Aorta (tissue), 5 donors: ENCODE measurements around the gene ABCA7. TPM values are rescaled to one million over a fixed set of nuclear protein-coding genes. Genes with fewer than 3 reads are reported as not detected.
"Not testable (repeated sequence)": the region's sequence is repeated elsewhere in the genome, so short reads cannot be mapped to it uniquely, and the experiment has no call there.

Experiments used
- ATAC-seq: fragments of 200-7000 bp; cut with Tn5 transposase; one replicate; pipeline ENCODE4 v1.9.1; 2022; ENCODE audit warnings: moderate library complexity; ENCODE audit not compliant: low FRiP score
- DNase-seq, 2 donors: peaks; one replicate each; pipeline ENCODE4 v3.0.0-alpha.2; 2020
- H3K27ac ChIP-seq, 2 donors: one replicate each; pipeline ENCODE4 v1.5.1; 2013; ENCODE audit warnings: low read length in 2 of 2, mild to moderate bottlenecking in 2 of 2, moderate library complexity in 2 of 2, control low read depth in 1 of 2, inconsistent platforms in 1 of 2, low read depth in 1 of 2
- H3K27me3 ChIP-seq, 2 donors: one replicate each; pipeline ENCODE4 v1.6.1; 2013; ENCODE audit warnings: control low read depth in 1 of 2, low read length in 1 of 2, mild to moderate bottlenecking in 1 of 2, moderate library complexity in 1 of 2; ENCODE audit not compliant: insufficient read depth in 2 of 2, control insufficient read depth in 1 of 2
- H3K36me3 ChIP-seq, 2 donors: one replicate each; pipeline ENCODE4 v1.6.1; 2013; ENCODE audit warnings: control low read depth in 1 of 2, low read length in 1 of 2, mild to moderate bottlenecking in 1 of 2; ENCODE audit not compliant: insufficient read depth in 2 of 2, control insufficient read depth in 1 of 2
- H3K4me1 ChIP-seq, 2 donors: one replicate each; pipeline ENCODE4 v1.6.1; 2013; ENCODE audit warnings: low read length in 2 of 2, control low read depth in 1 of 2, mild to moderate bottlenecking in 1 of 2, moderate library complexity in 1 of 2; ENCODE audit not compliant: insufficient read depth in 2 of 2, control insufficient read depth in 1 of 2
- H3K4me3 ChIP-seq, 2 donors: one replicate each; pipeline ENCODE4 v1.5.1; 2013; ENCODE audit warnings: low read length in 2 of 2, control low read depth in 1 of 2, mild to moderate bottlenecking in 1 of 2
- H3K9me3 ChIP-seq: one replicate; pipeline ENCODE4 v1.6.1; 2013; ENCODE audit warnings: mild to moderate bottlenecking, low read length; ENCODE audit not compliant: control insufficient read depth
- WGBS, 2 donors: extraction: QIAGEN DNeasy Blood & Tissue Kit; methylation state at CpG; one replicate each; pipeline ENCODE4 v1.1.7; 2013; 5-methylcytosine and 5-hydroxymethylcytosine counted together
- intact Hi-C, 2 donors: fragments of 100-400 bp; cut with DNase I; formaldehyde crosslinking; loops; one replicate each; pipeline versions ENCODE4 v1.14.2 to v1.15.0; 2022
- polyA plus RNA-seq, 2 donors: library from polyadenylated mRNA; stranded (reverse); fragments of 200-250 nt; gene quantifications; one replicate each; pipeline ENCODE4 v1.2.3, GENCODE V29; 2013
- total RNA-seq, 2 donors: library from RNA; stranded (reverse); fragmentation: NEBNext Ultra II Directional; extraction: Animal tissue kit (Norgen Biotek cat#: 25700); gene quantifications; one replicate each; pipeline ENCODE4 v1.2.1, GENCODE V29; 2021
- donor health status: healthy with polysubstance abuse.
- donor health status: Bipolar disorder and iron deficiency.
- donor health status: DM: no; HTN: no; CAD: no.
- donor health status: DM: no; HTN: no; CAD: no.
- donor health status: DM: yes; HTN: yes; CAD: no.

The ABCA7 gene
- total and polyA plus RNA-seq, 4 donors = 1.9 to 20.6 (median 8.5) TPM

DNA sequence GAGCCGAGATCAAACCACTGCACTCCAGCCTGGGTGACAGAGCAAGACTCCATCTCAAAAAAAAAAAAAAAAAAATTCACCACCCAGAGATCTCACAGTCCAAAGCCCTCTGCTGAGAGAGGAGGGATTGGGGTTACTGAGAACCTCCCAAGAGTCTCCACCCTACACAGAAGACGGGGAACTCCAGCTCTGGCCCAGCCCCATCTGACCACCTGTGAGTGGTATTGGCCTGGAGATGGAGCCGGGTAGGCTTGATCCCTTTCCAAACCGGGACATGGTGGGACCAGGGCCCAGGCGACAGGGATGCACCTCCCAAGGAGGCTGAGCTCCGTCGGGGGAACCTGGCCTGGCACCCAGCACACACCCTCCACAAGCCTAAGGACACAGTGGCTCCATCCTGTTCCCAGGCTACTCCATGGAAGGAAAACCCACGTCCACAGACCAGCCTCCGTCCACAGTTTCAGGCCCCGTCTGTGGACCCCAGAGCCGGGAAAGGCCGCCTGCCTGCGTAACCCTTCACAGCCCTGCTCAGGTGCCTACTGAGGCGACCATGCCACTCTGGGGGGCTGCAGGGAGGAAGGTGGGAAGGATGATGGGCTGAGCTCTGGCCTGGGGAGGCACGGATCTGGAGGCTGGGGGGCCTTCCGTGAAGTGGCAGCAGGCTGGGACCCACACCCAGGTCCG, 20.8 kb upstream of the ABCA7 start:
- no peak overlapping the region for H3K27ac ChIP-seq
- ATAC-seq = no peak
- WGBS, 2 donors = 49 to 50% methylated on average over 17 of the region's 17 CpGs

DNA sequence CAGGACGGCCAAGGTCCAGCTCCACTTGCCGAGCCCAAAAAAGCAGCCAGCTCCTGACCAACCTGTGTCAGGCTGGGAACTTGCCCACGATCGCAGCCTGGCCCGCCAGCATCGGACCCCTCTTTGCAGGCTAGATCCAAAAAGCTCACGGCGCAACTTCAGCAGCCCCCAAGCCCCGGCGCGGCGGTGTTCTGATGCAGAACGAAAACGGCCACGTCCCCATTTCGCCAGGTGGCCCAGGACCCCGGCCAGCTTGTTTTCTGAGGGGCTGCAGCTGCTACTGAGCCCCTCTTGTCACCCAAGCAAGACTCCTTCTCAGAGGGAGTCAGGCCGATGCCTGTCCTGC, 20.3 kb upstream of the ABCA7 start:
- ATAC-seq = no peak
- Histone ChIP-seq H3K36me3 (no peaks in the 10 kb centered on the region), H3K4me3 (peak overlapping the region; percentile 36 to 78), H3K27me3 (no peaks in the 10 kb centered on the region), H3K4me1 (no peaks in the 10 kb centered on the region), H3K27ac (no peak overlapping the region), H3K9me3 (no peaks in the 10 kb centered on the region)
- WGBS, 2 donors = 64 to 65% methylated on average over 18 of the region's 18 CpGs
- no peak for DNase-seq
- intact Hi-C loops = no loop called here

More for the DNA sequence above, 20.8 kb upstream of the ABCA7 start:
- H3K4me3 ChIP-seq = no peak overlapping the region
- no peaks in the 10 kb centered on the region for H3K4me1 ChIP-seq
- no peaks in the 10 kb centered on the region for H3K36me3 ChIP-seq
- no peaks in the 10 kb centered on the region for H3K27me3 ChIP-seq
- DNase-seq = no peak
- intact Hi-C loops = no loop called here
- H3K9me3 ChIP-seq = no peaks in the 10 kb centered on the region

DNA sequence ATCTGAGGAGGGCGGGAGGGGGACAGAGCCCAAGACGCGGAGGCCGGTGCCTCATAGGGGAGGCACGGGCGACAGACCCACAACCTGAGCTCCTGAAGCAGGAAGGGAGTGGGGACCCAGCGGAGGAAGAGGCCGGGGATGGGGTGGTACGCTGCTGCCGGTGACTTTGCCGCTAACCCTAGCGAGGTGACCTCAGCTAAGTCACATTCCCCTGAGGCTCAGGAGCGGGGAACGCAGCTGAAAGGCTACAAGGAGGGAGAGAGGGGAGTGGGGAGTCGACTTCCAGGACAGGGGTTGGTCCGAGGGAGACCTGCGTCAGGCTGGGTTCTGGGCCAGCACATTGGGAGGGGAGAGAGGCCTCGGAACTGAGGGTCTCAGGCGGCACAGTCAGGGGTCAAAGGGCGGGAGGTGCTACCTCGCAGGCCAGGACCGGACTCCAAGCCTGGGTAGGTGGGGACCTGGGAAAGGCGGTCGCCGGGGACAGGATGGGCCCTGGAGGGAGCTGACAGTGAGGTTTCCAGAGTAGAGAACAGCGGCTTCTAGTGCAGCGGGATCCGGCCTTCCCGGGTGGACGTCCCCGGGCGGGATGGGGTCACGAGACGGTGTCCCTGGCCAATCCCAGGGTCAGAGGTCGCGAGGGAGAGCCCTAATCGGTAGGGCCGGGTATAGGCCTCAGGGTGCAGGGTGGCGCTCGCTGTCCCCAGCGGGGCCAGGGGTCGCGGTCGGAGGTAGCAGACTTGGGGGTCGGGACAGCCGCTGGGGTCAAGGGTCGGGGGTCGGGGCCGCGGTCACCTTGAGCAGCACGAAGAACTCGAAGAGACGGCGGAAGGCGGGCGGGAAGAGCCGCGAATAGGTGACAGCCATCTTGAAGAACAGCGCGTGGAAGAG, 19.7 kb upstream of the ABCA7 start:
- peak overlapping the region; percentile 36 to 78 for H3K4me3 ChIP-seq
- no peaks in the 10 kb centered on the region for H3K9me3 ChIP-seq
- WGBS, 2 donors = 2 to 3% methylated on average over 59 to 60 of the region's 60 CpGs
- no peak overlapping the region for H3K27ac ChIP-seq
- no peaks in the 10 kb centered on the region for H3K36me3 ChIP-seq
- H3K4me1 ChIP-seq = no peaks in the 10 kb centered on the region
- no peaks in the 10 kb centered on the region for H3K27me3 ChIP-seq
- DNase-seq (peak in 1 of 2 donors; percentile 72), ATAC-seq (no peak)
- intact Hi-C loops = loop anchor here in 1 of 2 donors (2.0 kb wide), 1 partner anchor 83 kb away; the partner anchor contains the start of gene GPX4

GRCh38 chr19:1020868-1021425, 19.0 kb upstream of the ABCA7 start, which contains the start of gene TMEM259:
TMEM259 (minus strand) TSS chr19:1021123; CDS start chr19:1020996, 127 bp downstream.
- peak; percentile 96 for ATAC-seq
- H3K4me1 ChIP-seq = no peaks in the 10 kb centered on the region

GRCh38 chr19:1023883-1024188, 16.1 kb upstream of the ABCA7 start:
- H3K27me3 ChIP-seq, intact Hi-C loops, H3K27ac ChIP-seq, H3K4me1 ChIP-seq, DNase-seq, ATAC-seq, H3K9me3 ChIP-seq, H3K36me3 ChIP-seq, H3K4me3 ChIP-seq: not testable (repeated sequence)
- WGBS, 2 donors = 80 to 81% methylated on average over 5 of the region's 5 CpGs

More at GRCh38 chr19:1020868-1021425, 19.0 kb upstream of the ABCA7 start, which contains the start of gene TMEM259:
- no peaks in the 10 kb centered on the region for H3K27me3 ChIP-seq
- peak within 1 kb of the TSS; percentile 36 to 78 for H3K4me3 ChIP-seq
- WGBS, 2 donors = 0 to 1% methylated on average over 57 to 68 of the region's 68 CpGs
- H3K36me3 ChIP-seq = no peaks in the 10 kb centered on the region
- DNase-seq = peak; percentile 98 to 99
- no peaks in the 10 kb centered on the region for H3K9me3 ChIP-seq
- intact Hi-C loops = loop anchor here in 1 of 2 donors (2.0 kb wide), 1 partner anchor 82 kb away; the partner anchor contains the start of gene GPX4
- peak within 1 kb of the TSS in 1 of 2 donors; percentile 87 for H3K27ac ChIP-seq

DNA sequence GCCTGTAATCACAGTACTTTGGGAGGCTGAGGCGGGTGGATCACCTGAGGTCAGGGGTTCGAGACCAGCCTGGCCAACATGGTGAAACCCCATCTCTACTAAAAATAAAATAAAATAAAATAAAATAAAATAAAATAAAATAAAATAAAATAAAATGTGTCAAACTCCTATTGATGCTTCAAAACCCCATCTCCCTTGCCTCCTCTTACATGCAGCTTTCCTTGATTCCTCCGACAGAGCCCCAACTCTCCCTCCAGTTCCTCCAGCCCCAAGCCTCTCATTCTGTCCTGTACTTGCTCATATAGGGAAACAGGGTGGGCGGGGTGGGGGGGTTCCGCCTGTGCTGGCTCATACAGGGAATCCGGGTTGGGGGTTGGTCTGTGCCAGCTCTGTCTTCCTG, 14.8 kb upstream of the ABCA7 start:
- H3K36me3 ChIP-seq, H3K27me3 ChIP-seq, ATAC-seq, DNase-seq, H3K4me3 ChIP-seq, H3K27ac ChIP-seq, H3K4me1 ChIP-seq, H3K9me3 ChIP-seq: not testable (repeated sequence)
- 78 to 80% methylated on average over 6 of the region's 6 CpGs for WGBS, 2 donors
- intact Hi-C loops = loop anchor here in 1 of 2 donors (5.0 kb wide), 1 partner anchor 77 kb away; the partner anchor contains the start of gene GPX4

GRCh38 chr19:1025960-1026782, 13.7 kb upstream of the ABCA7 start, which contains the start of gene CNN2:
CNN2 (plus strand) TSS chr19:1026608; CDS start chr19:1026662, 54 bp downstream.
- Histone ChIP-seq H3K4me3 (peak within 1 kb of the TSS; percentile 98), H3K4me1 (no peaks in the 10 kb centered on the region), H3K27me3 (no peaks in the 10 kb centered on the region), H3K27ac (peak within 1 kb of the TSS; percentile 99 to 100), H3K9me3 (no peaks in the 10 kb centered on the region), H3K36me3 (peaks cover 0 to 1% of the 10 kb centered on the region in 2 donors)
- 5% methylated on average over 53 to 63 of the region's 63 CpGs for WGBS, 2 donors
- ATAC-seq (peak; percentile 87), DNase-seq (peak; percentile 89 to 95)
- intact Hi-C loops = loop anchor here in 1 of 2 donors (5.0 kb wide), 1 partner anchor 76 kb away; the partner anchor contains the start of gene GPX4
